Mesothelial cell of epicardium (in vitro differentiated cells): ENCODE data around the gene UBE2J2. TPM values are rescaled to one million over a fixed set of nuclear protein-coding genes. Genes with fewer than 3 reads are reported as not detected.

ENCODE experiments used
- DNase-seq, 2 experiments: peaks; one replicate each; pipeline ENCODE4 v3.0.0; 2021; ENCODE audit warnings: low spot score in 2 of 2; ENCODE audit not compliant: unreplicated experiment in 2 of 2
- H3K27ac Mint-ChIP-seq: 2 replicates; pipeline ENCODE4 v1.8.0; 2021; ENCODE audit warnings: mixed read lengths
- H3K27me3 Mint-ChIP-seq: 2 replicates; pipeline ENCODE4 v1.8.0; 2021; ENCODE audit warnings: low read depth, mixed read lengths
- H3K36me3 Mint-ChIP-seq: 2 replicates; pipeline ENCODE4 v1.8.0; 2021; ENCODE audit warnings: mixed read lengths
- H3K4me1 Mint-ChIP-seq: 2 replicates; pipeline ENCODE4 v1.8.0; 2021; ENCODE audit warnings: mixed read lengths
- H3K4me3 Mint-ChIP-seq: 2 replicates; pipeline ENCODE4 v1.8.0; 2021; ENCODE audit warnings: mild to moderate bottlenecking, moderate library complexity, mixed read lengths
- H3K9me3 Mint-ChIP-seq: 2 replicates; pipeline ENCODE4 v1.8.0; 2021; ENCODE audit warnings: mixed read lengths
- total RNA-seq: library from RNA; stranded (reverse); gene quantifications from 3 replicates; pipeline ENCODE4 v1.2.1, GENCODE V29; 2021
- TF ChIP-seq, protein P1 (sequence below): fragments of 200-600 bp; sonication (generic); IDR thresholded peaks from one replicate; pipeline ENCODE4 v1.5.0; 2021; ENCODE audit warnings: antibody characterized with exemption; ENCODE audit not compliant: unreplicated experiment

The UBE2J2 gene
- total RNA-seq, 1 donor from 2014 or later: 75.7 TPM

- DNase-seq: peak in 1 of 2 experiments; percentile 64
- no peaks in the 10 kb centered on the region for H3K36me3 Mint-ChIP-seq
These were observed 25.4 kb upstream of the UBE2J2 start for GRCh38 chr1:1298861-1299685.

DNA sequence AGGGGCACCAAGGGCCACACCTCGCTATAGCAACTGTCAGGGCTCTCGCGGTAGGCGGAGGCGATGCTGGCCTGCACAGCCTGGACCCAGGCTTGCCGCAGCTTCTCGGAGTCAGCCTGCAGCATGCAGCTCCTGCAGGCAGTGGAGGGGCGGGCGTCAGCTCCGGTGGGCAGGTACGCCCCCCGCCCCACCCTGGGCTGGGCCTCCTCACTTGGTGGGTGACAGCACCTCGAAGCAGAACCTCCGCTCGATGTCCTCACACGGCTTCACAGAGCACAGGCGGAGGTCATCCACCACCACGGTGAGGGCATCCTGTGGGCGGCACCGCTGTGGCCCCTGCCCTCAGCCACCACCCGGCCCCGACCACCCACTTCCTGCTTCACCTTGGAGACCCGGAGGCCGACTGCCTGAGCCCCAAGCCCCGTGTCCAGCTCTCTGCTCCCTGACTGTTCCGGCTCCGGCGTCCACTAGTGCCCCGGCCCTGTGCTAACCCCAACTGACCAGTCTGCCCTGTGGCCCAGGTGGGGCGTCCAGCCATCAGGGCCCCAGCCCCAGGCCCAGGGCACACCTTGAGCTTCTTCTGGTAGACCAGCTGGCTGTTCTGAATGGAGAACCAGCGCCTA is 24.3 kb upstream of the UBE2J2 start:
- H3K9me3 Mint-ChIP-seq: no peaks in the 10 kb centered on the region
- DNase-seq: no peak
- no peaks in the 10 kb centered on the region for H3K36me3 Mint-ChIP-seq
- H3K4me1 Mint-ChIP-seq: no peaks in the 10 kb centered on the region
- TF ChIP-seq, protein P1, sequence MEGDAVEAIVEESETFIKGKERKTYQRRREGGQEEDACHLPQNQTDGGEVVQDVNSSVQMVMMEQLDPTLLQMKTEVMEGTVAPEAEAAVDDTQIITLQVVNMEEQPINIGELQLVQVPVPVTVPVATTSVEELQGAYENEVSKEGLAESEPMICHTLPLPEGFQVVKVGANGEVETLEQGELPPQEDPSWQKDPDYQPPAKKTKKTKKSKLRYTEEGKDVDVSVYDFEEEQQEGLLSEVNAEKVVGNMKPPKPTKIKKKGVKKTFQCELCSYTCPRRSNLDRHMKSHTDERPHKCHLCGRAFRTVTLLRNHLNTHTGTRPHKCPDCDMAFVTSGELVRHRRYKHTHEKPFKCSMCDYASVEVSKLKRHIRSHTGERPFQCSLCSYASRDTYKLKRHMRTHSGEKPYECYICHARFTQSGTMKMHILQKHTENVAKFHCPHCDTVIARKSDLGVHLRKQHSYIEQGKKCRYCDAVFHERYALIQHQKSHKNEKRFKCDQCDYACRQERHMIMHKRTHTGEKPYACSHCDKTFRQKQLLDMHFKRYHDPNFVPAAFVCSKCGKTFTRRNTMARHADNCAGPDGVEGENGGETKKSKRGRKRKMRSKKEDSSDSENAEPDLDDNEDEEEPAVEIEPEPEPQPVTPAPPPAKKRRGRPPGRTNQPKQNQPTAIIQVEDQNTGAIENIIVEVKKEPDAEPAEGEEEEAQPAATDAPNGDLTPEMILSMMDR: no peak
- H3K27me3 Mint-ChIP-seq: no peaks in the 10 kb centered on the region
- H3K27ac Mint-ChIP-seq: no peak overlapping the region
- H3K4me3 Mint-ChIP-seq: no peak overlapping the region

More at GRCh38 chr1:1298861-1299685, 25.4 kb upstream of the UBE2J2 start:
- Mint-ChIP-seq H3K27ac (no peak overlapping the region), H3K27me3 (no peaks in the 10 kb centered on the region), H3K4me1 (no peaks in the 10 kb centered on the region), H3K9me3 (no peaks in the 10 kb centered on the region), H3K4me3 (no peak overlapping the region)
- TF ChIP-seq, protein P1: no peak

GRCh38 chr1:1296070-1297061 is 22.7 kb upstream of the UBE2J2 start:
- Mint-ChIP-seq H3K4me1 (peaks cover 6% of the 10 kb centered on the region), H3K4me3 (no peak overlapping the region), H3K36me3 (no peaks in the 10 kb centered on the region), H3K27ac (no peak overlapping the region), H3K9me3 (no peaks in the 10 kb centered on the region), H3K27me3 (no peaks in the 10 kb centered on the region)
- DNase-seq: no peak
- TF ChIP-seq, protein P1: no peak

DNA sequence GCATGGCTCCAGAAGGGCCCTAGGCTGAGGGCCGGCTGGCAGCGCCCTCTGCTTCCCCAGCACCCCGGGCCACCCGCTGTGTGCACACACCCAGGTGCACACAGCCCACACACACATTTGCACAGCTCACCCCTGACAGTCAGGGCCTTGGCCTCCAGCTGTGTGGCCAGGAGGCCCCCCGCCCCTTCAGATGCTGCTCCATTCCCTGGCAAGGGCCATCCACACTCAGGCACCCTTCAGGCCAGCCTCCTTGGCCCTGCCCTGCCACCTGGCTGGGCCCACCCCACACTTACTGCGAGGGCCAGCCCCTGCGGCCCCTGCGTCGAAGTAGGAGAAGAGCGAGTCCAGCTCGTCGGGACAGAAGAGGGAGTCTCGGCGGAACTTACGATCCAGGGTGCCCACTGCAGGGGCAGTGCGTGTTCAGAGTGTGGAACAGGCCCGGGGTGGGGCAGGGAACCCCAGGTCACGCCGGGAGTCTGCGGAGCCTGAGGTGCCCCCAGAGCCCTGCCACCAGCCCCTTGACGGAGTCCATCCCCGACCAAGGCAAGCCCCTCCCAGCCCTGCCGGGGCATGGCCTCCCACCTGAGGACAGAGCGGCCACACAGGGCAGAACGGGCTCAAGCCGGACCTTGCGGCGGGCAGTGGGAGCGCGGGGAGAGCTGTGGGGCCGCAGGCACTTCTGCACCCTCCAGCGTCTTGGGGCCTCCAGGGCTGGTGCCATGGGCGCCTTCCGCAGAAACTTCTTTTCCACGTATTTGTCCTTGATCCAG is 21.7 kb upstream of the UBE2J2 start:
- H3K27ac Mint-ChIP-seq: no peak overlapping the region
- no peaks in the 10 kb centered on the region for H3K36me3 Mint-ChIP-seq
- no peaks in the 10 kb centered on the region for H3K27me3 Mint-ChIP-seq
- TF ChIP-seq, protein P1: no peak
- peaks cover 7% of the 10 kb centered on the region for H3K4me1 Mint-ChIP-seq
- no peak overlapping the region for H3K4me3 Mint-ChIP-seq
- no peak for DNase-seq
- no peaks in the 10 kb centered on the region for H3K9me3 Mint-ChIP-seq

GRCh38 chr1:1294250-1294890 is 20.7 kb upstream of the UBE2J2 start:
- no peak for DNase-seq

More at GRCh38 chr1:1294250-1294890, 20.7 kb upstream of the UBE2J2 start:
- Mint-ChIP-seq H3K27ac (no peak overlapping the region), H3K36me3 (no peaks in the 10 kb centered on the region), H3K9me3 (no peaks in the 10 kb centered on the region), H3K4me3 (no peak overlapping the region), H3K27me3 (peaks cover 2% of the 10 kb centered on the region), H3K4me1 (peaks cover 7% of the 10 kb centered on the region)
- TF ChIP-seq, protein P1: no peak
